Retina (tissue), 1 donor: ENCODE measurements around the gene TSPYL1.
A peak's percentile ranks its signal among the peaks of the same experiment; 100 is the strongest.

ENCODE experiments used
- DNase-seq: peaks from one replicate; pipeline ENCODE4 v3.0.0-alpha.2; 2016

Gene TSPYL1

DNA sequence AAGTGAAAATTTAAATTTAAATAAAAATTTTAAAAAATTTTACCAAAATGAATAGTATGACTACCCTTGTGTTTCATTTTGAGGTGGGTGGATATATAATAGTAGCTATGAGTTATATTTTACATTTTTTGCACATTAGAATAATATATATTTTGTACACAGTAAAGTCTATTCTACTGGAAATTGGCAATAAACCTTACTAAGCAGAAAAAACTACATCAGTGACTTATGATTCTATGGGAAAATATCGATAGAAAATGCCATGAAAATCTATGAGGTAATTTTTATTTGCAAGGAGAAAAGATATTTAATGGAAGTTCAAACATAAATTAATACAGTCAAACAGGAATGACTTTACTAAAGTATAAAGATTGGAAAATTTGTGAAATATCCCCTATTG, 23.0 kb downstream of the TSPYL1 start:
- DNase-seq, result no peak

- peak; percentile 37 for DNase-seq
These were observed 24.4 kb downstream of the TSPYL1 start for GRCh38 chr6:116255246-116255800.

GRCh38 chr6:116254297-116255056, 25.3 kb downstream of the TSPYL1 start:
- DNase-seq, result no peak

GRCh38 chr6:116253505-116254296, 26.0 kb downstream of the TSPYL1 start, which contains the start of gene TSPYL4:
TSPYL4 (minus strand) TSS chr6:116254075; CDS start chr6:116254008, 67 bp downstream.
- peak; percentile 96 for DNase-seq

- no peak for DNase-seq
These were observed 26.6 kb downstream of the TSPYL1 start for GRCh38 chr6:116253188-116253504.

GRCh38 chr6:116251568-116252384, 28.0 kb downstream of the TSPYL1 start:
- no peak for DNase-seq

- no peak for DNase-seq
These were observed 31.2 kb downstream of the TSPYL1 start for GRCh38 chr6:116248577-116248976.

GRCh38 chr6:116247285-116247684, 32.4 kb downstream of the TSPYL1 start:
- DNase-seq, result no peak

DNA sequence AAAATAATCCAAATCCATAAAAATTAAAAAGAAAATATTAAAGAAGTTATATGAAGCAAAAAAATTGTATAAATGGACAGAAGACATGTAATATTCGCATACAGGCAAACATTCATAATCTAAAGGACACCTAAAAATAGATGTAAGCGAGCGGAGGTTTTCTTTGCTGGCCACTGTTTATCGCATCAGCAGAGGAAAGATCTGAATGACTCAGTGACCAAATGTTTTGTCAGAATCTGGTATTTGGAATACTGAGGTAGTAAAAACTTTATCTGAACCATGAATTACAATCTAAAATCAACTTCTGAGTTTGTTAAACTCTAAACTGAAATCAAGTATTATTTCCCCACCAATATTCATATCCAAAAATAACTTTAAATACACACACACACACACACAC, 33.6 kb downstream of the TSPYL1 start:
- DNase-seq, result no peak

DNA sequence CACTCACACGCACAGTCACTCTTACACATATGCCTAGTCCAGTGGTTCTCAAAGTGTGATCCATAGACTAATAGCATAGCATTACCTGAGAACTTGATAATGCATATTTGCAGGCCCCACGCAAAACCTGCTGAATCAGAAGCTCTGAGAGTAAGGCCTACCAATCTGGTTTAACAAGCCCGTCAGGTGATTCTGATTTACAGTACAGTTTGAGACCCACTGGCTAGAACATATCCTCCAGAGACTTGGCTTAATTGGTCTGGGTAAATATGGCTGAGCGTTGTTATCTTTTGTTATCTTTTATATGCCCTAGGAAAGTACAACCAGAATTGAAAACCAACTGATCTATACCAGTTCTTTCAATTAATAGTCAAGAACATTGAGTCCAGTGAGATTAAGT, 35.4 kb downstream of the TSPYL1 start:
- no peak for DNase-seq

DNA sequence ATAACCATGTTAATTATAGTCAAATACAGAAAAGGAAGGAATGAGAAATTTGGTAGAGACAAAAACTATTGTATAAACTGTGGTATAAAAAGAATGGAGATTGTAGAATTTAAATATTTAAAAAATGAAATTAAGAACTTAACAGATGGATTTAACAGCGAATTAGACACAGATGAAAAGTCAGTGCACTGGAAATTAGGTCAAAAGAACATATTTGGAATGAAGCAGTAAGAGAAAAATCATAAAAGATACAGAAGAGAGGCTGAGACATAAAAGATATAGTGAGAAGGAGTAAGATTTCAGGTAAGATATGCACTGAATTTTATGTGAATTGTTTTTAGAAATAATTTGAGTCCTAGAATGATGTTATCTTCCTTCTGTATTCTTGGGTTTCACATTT, 39.9 kb downstream of the TSPYL1 start:
- no peak for DNase-seq

- no peak for DNase-seq
These were observed 40.5 kb downstream of the TSPYL1 start for GRCh38 chr6:116239256-116239655.

DNA sequence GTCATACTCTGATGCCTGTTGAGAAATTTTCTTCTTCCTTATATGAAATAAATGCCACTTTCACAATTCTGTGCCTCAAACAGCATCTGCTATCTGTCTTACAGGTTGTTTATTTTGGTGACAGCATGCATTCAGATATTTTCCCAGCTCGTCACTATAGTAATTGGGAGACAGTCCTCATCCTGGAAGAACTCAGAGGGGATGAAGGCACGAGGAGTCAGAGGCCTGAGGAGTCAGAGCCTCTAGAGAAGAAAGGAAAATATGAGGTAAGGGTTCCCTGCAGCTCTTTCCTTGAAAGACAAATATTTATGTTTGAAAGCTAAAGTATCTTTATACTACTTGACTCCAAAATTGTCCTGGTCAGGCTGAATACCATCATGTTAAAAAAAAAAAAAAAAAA, 41.6 kb downstream of the TSPYL1 start:
- DNase-seq, result no peak

DNA sequence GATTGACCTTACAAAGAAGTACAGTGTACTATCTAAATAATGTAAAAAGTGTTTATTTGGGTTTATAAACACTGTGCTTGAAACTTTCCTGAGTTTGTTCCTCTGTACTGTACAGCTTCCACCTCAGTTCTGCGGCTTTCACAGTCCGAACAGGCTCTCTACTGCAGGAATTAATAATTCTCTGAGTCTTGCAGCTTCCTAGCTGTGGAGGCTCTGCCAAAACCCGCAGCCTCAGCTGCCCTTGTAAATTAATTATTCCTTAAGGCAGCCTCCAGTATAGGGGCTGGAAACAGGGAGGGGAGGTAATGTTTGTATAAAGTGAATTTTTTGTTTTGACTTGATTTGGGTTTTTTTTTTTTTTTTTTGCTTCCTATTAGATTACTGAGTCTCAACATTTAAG, 45.0 kb downstream of the TSPYL1 start:
- no peak for DNase-seq

DNA sequence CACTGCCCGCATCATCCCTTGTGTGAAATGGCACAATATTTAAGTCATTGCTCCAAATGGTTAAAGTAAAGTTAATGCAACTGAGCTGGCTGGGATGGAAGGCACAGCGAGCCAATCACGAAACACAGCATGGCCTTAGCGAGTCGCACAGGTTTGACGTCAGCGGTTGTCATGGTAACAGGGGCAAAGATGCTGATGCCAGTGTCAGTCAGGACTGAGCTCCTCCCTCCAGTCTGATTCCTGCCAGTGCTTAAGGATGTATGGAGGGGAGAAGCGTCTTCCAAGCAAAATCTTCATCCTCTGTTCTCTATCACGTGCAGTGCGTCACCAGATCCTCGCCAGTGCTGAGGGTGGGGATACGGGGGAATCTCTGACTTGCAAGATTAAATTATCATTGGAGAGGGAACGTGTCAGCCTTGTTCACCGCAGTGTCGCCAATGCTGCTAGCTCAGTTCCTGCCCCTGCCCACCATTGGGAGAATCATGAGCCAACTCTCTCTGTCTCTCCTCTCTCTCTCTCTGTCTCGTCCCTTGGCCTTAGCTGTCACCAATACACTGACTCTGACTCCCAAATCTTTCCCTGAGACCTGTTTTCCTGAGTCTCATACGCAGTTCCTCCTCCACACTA, 50.3 kb downstream of the TSPYL1 start:
- peak; percentile 91 for DNase-seq
